Gastrocnemius medialis (tissue), 4 donors: Measurements from ENCODE around the gene NCOA3.

ENCODE experiments used
- POLR2A ChIP-seq, 2 donors: fragments of 450-650 bp; IDR thresholded peaks; one replicate each; pipeline ENCODE4 v1.6.1; 2017; ENCODE audit warnings: antibody characterized with exemption in 2 of 2, mild to moderate bottlenecking in 2 of 2, moderate library complexity in 2 of 2
- TF ChIP-seq, protein P1 (sequence below), 5 experiments: fragments of 450-650 bp in 3 of 5; fragments of 200-600 bp in 2 of 5; sonication (generic) in 2 of 5; IDR thresholded peaks in 4 of 5; conservative IDR thresholded peaks in 1 of 5; 1 replicate in 4 of 5; 2 replicates in 1 of 5; pipeline ENCODE4 v1.5.1; 2016 to 2019; ENCODE audit warnings: antibody characterized with exemption in 5 of 5, mild to moderate bottlenecking in 3 of 5, moderate library complexity in 3 of 5

DNA sequence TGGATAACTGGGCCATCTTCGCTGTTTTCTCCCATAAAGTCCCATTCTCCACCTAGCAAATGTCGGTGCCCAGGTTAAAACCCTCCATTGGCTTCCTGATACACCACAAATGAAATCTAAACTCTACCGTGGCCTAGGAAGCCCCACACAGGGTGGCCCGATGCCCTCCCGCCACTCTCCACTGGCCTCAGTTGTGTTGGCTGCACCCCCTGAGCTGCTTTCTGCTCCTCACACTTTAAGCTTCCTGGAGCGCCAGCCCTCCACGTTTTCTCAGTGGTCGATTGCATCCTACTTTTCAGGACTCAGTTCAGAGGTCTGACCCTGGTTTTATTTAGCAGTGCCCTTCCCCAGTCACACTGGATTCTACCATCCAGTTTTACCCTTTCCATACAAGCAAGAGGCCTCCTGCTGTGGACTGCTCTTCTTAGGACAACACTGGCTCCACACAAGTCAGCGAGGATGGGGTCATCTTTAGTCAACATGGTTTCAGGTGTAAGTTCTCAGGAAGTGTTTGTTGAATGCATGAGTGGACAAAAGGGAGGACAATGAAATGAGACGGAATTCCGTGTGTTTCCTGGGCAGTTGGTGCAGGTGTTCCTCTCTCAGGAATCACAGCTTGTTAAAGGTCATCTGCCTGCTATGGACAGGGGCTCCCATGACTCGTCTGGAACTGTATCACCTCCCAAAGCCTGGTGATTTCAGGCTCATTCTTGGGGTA lies 159.5 kb downstream of the NCOA3 start:
- TF ChIP-seq, protein P1, sequence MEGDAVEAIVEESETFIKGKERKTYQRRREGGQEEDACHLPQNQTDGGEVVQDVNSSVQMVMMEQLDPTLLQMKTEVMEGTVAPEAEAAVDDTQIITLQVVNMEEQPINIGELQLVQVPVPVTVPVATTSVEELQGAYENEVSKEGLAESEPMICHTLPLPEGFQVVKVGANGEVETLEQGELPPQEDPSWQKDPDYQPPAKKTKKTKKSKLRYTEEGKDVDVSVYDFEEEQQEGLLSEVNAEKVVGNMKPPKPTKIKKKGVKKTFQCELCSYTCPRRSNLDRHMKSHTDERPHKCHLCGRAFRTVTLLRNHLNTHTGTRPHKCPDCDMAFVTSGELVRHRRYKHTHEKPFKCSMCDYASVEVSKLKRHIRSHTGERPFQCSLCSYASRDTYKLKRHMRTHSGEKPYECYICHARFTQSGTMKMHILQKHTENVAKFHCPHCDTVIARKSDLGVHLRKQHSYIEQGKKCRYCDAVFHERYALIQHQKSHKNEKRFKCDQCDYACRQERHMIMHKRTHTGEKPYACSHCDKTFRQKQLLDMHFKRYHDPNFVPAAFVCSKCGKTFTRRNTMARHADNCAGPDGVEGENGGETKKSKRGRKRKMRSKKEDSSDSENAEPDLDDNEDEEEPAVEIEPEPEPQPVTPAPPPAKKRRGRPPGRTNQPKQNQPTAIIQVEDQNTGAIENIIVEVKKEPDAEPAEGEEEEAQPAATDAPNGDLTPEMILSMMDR (IDR thresholded peaks at IDR 0.05 in 4 of 5, conservative IDR thresholded peaks at IDR 0.05 in 1 of 5), result no peak
- TF ChIP-seq POLR2A (IDR thresholded peaks at IDR 0.05), result no peak
